SU-DHL-6 (cell line): ENCODE data around the gene FBXO2.
"Not testable (repeated sequence)": the region's sequence is repeated elsewhere in the genome, so short reads cannot be mapped to it uniquely, and the experiment has no call there.

Experiments used
- H2AFZ ChIP-seq: fragments of 200-600 bp; sonication (generic); 2 replicates; pipeline ENCODE4 v1.6.1; 2014; ENCODE audit warnings: low read depth, mild to moderate bottlenecking, moderate library complexity, mixed read lengths, antibody characterized with exemption, low read length; ENCODE audit not compliant: severe bottlenecking
- H3F3A ChIP-seq: fragments of 200-600 bp; shearing (Covaris generic); 2 replicates; pipeline ENCODE4 v1.6.0; 2016; ENCODE audit warnings: antibody characterized with exemption, mild to moderate bottlenecking; ENCODE audit not compliant: insufficient read depth
- H3K27ac ChIP-seq: fragments of 200-600 bp; sonication (generic); 2 replicates; pipeline ENCODE4 v1.5.1; 2016; ENCODE audit warnings: low read depth, mild to moderate bottlenecking, low read length, moderate library complexity, mixed read lengths
- H3K27me3 ChIP-seq: fragments of 200-600 bp; sonication (generic), shearing (Covaris generic); 2 replicates; pipeline ENCODE4 v1.6.0; 2014; ENCODE audit warnings: mild to moderate bottlenecking, low read length
- H3K36me3 ChIP-seq: fragments of 200-600 bp; sonication (generic); 2 replicates; pipeline ENCODE4 v1.6.1; 2014; ENCODE audit warnings: mild to moderate bottlenecking, low read length, mixed read lengths
- H3K4me2 ChIP-seq: fragments of 300-600, 200-600 bp; shearing (Covaris generic), sonication (generic); 2 replicates; pipeline ENCODE4 v1.6.0; 2014; ENCODE audit warnings: low read length, low read depth, mild to moderate bottlenecking; ENCODE audit not compliant: poor library complexity, severe bottlenecking
- H3K4me3 ChIP-seq: fragments of 200-600 bp; sonication (generic); 2 replicates; pipeline ENCODE4 v1.5.1; 2014; ENCODE audit warnings: antibody characterized with exemption, low read length, mild to moderate bottlenecking, mixed read lengths; ENCODE audit not compliant: insufficient read depth, poor library complexity, severe bottlenecking
- H3K79me2 ChIP-seq: fragments of 200-600 bp; sonication (generic); 2 replicates; pipeline ENCODE4 v1.6.1; 2014; ENCODE audit warnings: mild to moderate bottlenecking, low read length, moderate library complexity; ENCODE audit not compliant: insufficient read depth
- H3K9ac ChIP-seq: fragments of 200-600 bp; sonication (generic); 2 replicates; pipeline ENCODE4 v1.7.0; 2014; ENCODE audit warnings: mild to moderate bottlenecking, low read length
- H3K9me2 ChIP-seq: fragments of 200-600 bp; sonication (generic); replicated peaks from 2 replicates; pipeline ENCODE4 v1.6.1; 2014; ENCODE audit warnings: low read length; ENCODE audit not compliant: insufficient read depth
- H3K9me3 ChIP-seq: fragments of 200-600 bp; sonication (generic); 2 replicates; pipeline ENCODE4 v1.6.1; 2014; ENCODE audit warnings: low read length, mixed read lengths; ENCODE audit not compliant: insufficient read depth
- H4K20me1 ChIP-seq: fragments of 200-600 bp; sonication (generic); 2 replicates; pipeline ENCODE4 v1.6.1; 2014; ENCODE audit warnings: low read depth, mild to moderate bottlenecking, antibody characterized with exemption, low read length, moderate library complexity, mixed read lengths
- EZH2phosphoT487 ChIP-seq: fragments of 200-600 bp; sonication (generic), shearing (Covaris generic); conservative IDR thresholded peaks from 2 replicates; pipeline ENCODE4 v1.6.1; 2018; ENCODE audit warnings: mild to moderate bottlenecking, antibody characterized with exemption, low read length, moderate library complexity, mixed read lengths
- TF ChIP-seq, protein P1 (sequence below): fragments of 200-600 bp; sonication (generic); IDR thresholded peaks from one replicate; pipeline ENCODE4 v1.5.1; 2017; ENCODE audit warnings: antibody characterized with exemption, mild to moderate bottlenecking, low read length, moderate library complexity; ENCODE audit not compliant: insufficient read depth, poor library complexity, severe bottlenecking

Gene FBXO2

DNA sequence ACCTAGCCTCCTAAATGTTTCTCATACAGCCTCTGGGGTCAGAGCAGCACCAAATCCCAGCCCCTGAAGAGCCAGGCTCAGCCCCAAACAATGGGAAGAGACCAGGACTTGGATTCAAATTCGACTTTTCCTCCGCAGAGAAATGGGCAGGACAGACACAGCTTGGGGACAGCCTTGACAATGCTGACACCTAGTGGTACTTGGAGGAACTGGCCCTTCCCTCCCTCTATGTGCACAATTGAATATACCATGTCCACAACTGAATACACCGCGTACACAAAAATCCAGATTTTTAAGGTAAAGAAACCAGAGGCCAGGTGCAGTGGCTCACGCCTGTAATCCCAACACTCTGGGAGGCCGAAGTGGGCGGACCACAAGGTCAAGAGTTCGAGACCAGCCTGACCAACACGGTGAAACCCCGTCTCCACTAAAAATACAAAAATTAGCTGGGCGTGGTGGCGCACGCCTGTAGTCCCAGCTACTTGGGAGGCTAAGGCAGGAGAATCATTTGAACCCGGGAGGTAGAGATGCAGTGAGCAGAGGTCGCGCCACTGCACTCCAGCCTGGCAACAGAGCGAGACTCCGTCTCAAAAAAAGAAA lies 11.7 kb downstream of the FBXO2 start:
- H3K4me3 ChIP-seq, H2AFZ ChIP-seq, H3F3A ChIP-seq, H3K27ac ChIP-seq, H3K79me2 ChIP-seq, H3K4me2 ChIP-seq, H3K9me3 ChIP-seq, H3K9ac ChIP-seq, H3K27me3 ChIP-seq, H4K20me1 ChIP-seq, H3K9me2 ChIP-seq, H3K36me3 ChIP-seq: not testable (repeated sequence)
- TF ChIP-seq, protein P1, sequence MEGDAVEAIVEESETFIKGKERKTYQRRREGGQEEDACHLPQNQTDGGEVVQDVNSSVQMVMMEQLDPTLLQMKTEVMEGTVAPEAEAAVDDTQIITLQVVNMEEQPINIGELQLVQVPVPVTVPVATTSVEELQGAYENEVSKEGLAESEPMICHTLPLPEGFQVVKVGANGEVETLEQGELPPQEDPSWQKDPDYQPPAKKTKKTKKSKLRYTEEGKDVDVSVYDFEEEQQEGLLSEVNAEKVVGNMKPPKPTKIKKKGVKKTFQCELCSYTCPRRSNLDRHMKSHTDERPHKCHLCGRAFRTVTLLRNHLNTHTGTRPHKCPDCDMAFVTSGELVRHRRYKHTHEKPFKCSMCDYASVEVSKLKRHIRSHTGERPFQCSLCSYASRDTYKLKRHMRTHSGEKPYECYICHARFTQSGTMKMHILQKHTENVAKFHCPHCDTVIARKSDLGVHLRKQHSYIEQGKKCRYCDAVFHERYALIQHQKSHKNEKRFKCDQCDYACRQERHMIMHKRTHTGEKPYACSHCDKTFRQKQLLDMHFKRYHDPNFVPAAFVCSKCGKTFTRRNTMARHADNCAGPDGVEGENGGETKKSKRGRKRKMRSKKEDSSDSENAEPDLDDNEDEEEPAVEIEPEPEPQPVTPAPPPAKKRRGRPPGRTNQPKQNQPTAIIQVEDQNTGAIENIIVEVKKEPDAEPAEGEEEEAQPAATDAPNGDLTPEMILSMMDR, result peak; percentile 88

DNA sequence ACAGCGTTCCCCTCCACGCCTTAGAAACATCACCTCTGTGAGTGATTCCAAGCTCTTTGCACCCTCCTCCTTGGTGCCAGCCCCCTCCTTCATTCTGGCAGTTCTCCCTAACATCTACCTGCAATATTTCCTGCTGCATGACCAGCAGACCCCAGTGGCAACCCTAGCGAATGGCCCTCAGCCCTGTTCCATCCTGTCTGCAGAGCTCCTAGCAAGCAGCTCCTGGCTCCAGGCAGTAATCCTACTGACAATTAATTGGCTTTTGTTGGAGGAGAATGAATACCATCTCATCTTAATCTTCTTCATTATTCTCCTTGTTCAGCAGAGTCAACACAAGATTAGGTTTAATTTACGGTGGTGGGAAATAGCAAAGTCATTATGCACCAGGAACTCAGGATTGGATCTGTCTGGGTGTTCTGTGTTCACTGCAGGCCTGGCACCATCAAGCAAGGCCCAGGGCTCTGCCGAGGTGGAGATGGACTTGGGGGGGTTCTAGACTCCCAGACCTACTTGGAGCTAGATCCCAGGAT lies 12.4 kb downstream of the FBXO2 start:
- Histone ChIP-seq H3K9me2 (no peaks in the 10 kb centered on the region), H3K36me3 (no peaks in the 10 kb centered on the region), H3K79me2 (no peaks in the 10 kb centered on the region), H3K27ac (no peak overlapping the region), H4K20me1 (no peaks in the 10 kb centered on the region), H3F3A (no peaks in the 10 kb centered on the region), H3K4me2 (no peak overlapping the region), H2AFZ (no peak overlapping the region), H3K4me3 (no peak overlapping the region), H3K9ac (no peak overlapping the region), H3K9me3 (no peaks in the 10 kb centered on the region), H3K27me3 (no peaks in the 10 kb centered on the region)
- no peak for TF ChIP-seq EZH2phosphoT487
- TF ChIP-seq, protein P1, result no peak

- Histone ChIP-seq H3K27me3 (no peaks in the 10 kb centered on the region), H3K9me2 (no peaks in the 10 kb centered on the region), H3K79me2 (no peaks in the 10 kb centered on the region), H3K36me3 (no peaks in the 10 kb centered on the region), H3K4me2 (no peak overlapping the region), H3K9ac (no peak overlapping the region), H3F3A (no peaks in the 10 kb centered on the region), H4K20me1 (no peaks in the 10 kb centered on the region), H3K9me3 (no peaks in the 10 kb centered on the region), H3K4me3 (no peak overlapping the region), H3K27ac (no peak overlapping the region), H2AFZ (no peak overlapping the region)
- TF ChIP-seq, protein P1, result no peak
- TF ChIP-seq EZH2phosphoT487, result no peak
Measured at GRCh38 chr1:11640944-11641343, 13.3 kb downstream of the FBXO2 start.
